ENCODE results near the gene IMMP1L. TPM values are rescaled to one million over a fixed set of nuclear protein-coding genes. Genes with fewer than 3 reads are reported as not detected.
A peak's percentile ranks its signal among the peaks of the same experiment; 100 is the strongest.
"Not testable (repeated sequence)": the region's sequence is repeated elsewhere in the genome, so short reads cannot be mapped to it uniquely, and the experiment has no call there.

Gene IMMP1L
- 42.7 and 49.3 TPM in 2 replicates for total RNA-seq (2014; rRNA removed; shearing (Covaris generic))

GRCh38 chr11:31509429-31510345 is at the start of gene IMMP1L, which contains the start of gene ELP4:
Gene IMMP1L (minus strand): TSS chr11:31509622. CDS start chr11:31463276, 46,346 bp downstream.
Gene ELP4 (plus strand): TSS chr11:31509767. CDS start chr11:31509785, 18 bp downstream.
- peak; percentile 97 for DNase-seq (ENCODE audit: low read depth)

GRCh38 chr11:31558001-31558400 is 48.6 kb upstream of the IMMP1L start:
- no peak for DNase-seq (ENCODE audit: low read depth)

DNA sequence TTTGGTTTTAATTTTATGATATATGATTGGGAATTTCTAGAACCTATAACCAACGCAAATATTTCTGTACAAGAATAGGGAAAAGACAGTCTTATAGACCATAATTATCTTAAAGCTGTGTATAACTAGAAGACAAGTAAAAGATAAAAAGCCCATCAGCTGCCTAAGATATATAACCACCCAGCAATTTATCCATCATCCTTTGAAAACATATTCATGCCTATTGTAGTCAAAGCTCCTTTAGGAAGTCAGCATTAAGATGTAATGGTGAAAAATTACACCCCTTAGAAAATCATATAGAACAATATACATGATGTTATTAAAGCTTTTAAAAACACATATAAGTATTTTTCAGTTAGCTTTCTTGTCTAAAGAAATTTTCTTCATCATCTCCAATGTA is 46.5 kb upstream of the IMMP1L start:
- DNase-seq (ENCODE audit: low read depth) = no peak

GRCh38 chr11:31542862-31543261 is 33.4 kb upstream of the IMMP1L start:
- DNase-seq (ENCODE audit: low read depth) = no peak

DNA sequence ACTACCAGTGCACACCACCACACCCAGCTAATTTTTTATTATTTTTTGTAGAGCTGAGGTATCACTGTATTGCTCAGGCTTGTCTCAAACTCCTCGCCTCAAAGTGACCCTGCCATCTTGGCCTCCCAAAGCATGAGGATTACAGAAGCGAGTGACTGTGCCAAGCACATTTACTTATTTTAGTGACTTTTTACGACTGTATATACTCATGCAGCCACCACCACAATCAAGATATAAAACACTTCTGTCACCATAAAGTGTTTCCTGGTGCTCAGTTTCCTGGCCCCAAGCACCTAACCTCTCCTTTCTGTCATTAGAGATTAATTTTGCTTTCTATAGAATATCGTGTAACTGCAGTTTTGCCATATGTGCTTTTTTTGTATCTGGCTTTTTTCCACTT is 26.1 kb upstream of the IMMP1L start:
- no peak for DNase-seq (ENCODE audit: low read depth)

- no peak for DNase-seq (ENCODE audit: low read depth)
These were observed 21.9 kb upstream of the IMMP1L start for GRCh38 chr11:31531293-31531692.

DNA sequence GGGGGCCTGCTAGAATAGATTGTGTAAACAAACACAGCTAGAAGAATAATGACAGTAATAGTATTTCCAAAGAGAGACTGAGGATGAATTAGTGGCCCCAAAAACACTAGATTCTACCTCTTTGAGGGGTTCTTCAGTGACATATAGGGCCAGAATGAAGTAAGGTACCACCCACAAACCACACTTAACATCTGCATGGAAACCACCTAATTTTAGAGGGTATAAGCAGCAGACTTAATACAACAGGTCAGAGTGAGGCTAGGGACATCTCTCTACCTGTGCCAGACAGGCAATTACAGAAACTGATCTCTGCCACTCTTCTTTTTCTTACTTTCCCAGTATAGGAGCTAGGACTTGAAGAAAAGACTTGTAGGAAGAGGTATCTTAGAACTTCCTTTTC is 20.3 kb upstream of the IMMP1L start:
- no peak for DNase-seq (ENCODE audit: low read depth)

DNA sequence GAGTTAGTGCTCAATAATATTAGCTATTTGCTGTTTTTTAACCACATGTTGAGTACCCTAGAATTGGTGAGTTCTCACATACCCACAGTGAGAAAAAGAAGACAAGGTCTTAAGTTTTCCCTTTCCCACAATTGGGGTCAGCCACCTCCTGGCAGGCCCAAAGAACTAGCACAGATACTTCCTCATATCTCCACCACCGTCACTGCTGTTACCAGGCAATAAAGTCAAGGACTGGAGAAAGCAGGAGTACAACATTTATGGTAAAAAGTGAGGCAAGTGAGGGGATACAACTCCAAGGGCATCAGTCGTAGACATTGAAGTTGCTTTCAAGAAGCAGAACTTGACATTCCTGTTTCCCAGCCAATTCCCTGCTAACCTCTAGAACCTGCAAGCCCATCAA is 19.8 kb upstream of the IMMP1L start:
- no peak for DNase-seq (ENCODE audit: low read depth)

- DNase-seq (ENCODE audit: low read depth) = no peak
These were observed 12.2 kb upstream of the IMMP1L start for GRCh38 chr11:31521497-31522150.

GRCh38 chr11:31512117-31512516 is 2.7 kb upstream of the IMMP1L start:
- DNase-seq (ENCODE audit: low read depth) = no peak

DNA sequence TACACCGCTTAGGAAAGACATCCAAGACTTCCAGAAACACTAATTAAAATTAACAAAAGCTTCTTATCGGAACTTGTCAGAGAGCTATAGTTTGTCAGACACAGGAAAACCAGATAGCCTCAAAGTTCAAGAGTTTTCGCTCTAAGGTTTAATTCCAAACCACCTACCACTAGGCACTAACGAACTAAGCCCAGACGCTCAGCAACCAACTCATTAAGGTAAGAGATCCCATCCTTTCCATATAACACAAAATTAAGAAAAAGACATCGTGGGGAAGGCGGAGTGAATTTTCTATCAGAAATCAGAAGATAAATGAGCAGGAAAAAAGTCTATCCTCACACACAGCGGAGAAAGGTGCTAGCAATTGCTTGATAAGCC is 382 bp downstream of the IMMP1L start:
- DNase-seq (ENCODE audit: low read depth) = peak; percentile 35

DNA sequence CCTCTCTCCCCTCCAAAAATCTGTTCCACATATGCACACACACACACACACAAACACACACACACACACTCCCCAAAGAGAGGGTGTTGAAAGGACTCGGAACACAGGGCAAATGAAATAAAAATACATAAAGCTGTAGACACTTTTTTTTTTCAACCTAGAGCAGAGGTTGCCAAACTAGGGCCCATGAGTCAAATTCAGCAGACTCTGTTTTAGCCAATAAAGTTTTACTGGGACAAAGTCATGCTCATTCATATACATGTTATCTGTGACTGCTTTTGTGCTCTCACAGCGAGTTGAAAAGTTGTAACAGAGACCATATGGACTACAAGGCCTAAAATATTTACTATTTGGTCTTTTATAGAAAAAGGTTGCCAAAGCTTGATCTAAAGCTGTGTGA is 8.9 kb downstream of the IMMP1L start:
- DNase-seq (ENCODE audit: low read depth) = no peak

DNA sequence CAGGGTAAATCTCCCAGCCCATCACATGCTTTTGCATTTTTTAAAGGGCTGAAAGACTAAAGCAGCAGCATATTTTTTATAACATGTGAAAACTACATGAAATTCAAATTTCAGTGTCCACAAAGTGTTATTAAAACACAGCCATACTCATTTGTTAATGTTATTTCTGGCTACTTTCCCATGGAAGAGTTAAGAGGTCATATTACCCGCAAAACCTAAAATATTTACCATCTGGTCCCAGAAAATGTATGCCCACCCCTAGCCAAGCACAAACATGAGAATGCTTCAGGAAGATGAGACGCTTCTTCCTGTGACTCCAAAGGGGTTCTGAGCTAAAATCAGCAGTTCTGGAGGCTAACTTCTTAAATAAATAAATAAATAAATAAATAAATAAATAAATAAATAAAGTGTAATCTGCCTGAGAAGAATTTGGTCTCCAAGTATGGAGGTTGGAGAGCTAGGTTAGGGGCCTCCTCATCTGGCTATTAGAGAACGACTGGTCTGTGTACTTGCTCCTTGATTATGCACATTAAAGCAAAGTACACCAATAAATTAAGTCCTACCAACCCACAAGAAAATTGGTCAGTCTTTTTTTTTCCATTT is 9.7 kb downstream of the IMMP1L start:
- DNase-seq (ENCODE audit: low read depth) = no peak

DNA sequence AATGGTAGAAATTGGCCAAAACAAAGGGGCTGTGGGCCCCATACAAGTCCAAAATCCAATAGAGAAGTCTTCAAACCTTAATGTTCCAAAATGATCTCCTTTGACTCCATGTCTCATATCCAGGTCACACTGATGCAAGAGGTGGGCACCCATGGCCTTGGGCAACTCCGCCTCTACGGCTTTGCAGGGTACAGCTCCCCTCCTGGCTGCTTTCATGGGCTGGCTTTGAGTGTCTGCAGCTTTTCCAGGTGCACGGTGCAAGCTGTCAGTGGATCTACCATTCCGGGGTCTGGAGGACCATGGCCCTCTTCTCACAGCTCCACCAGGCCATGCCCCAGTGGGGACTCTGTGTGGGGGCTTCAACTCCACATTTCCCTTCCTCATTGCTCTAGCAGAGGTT is 15.7 kb downstream of the IMMP1L start:
- DNase-seq (ENCODE audit: low read depth) = not testable (repeated sequence)

DNA sequence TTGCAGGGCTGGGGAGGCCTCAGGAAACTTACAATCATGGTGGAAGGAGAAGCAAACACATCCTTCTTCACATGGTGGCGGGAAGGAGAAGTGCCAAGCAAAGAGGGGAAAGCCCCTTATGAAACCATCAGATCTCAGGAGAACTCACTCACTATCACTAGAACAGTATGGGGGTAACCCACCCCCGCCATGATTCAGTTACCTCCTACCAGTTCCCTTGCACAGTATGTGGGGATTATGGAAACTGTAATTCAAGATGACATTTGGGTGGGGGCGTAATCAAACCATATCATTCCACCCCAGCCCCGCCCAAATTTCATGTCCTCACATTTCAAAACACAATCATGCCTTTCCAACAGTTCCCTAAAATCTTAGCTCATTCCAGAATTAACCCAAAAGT is 16.2 kb downstream of the IMMP1L start:
- no peak for DNase-seq (ENCODE audit: low read depth)

GRCh38 chr11:31492320-31492913 is 17.0 kb downstream of the IMMP1L start:
- peak; percentile 46 for DNase-seq (ENCODE audit: low read depth)

- peak; percentile 59 for DNase-seq (ENCODE audit: low read depth)
These were observed 21.6 kb downstream of the IMMP1L start for GRCh38 chr11:31487848-31488247.

DNA sequence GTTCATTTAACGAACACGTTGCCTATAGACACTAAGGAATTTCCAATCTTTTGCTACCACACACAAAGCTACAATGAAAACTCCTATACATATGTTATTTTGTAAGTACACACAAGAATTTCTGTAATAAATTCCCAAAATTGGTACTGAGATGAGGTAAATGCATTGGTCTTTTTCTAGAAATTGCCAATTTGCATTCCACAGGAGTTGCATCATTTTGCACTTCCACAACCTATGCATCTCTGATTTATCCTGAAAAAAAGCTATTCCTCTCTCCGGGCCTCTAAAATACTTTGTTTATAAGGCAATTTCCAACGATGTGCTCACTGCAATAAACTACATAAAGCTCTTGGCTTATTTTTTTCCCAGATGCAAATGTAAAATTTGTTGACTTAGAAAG is 24.9 kb downstream of the IMMP1L start:
- DNase-seq (ENCODE audit: low read depth) = no peak

DNA sequence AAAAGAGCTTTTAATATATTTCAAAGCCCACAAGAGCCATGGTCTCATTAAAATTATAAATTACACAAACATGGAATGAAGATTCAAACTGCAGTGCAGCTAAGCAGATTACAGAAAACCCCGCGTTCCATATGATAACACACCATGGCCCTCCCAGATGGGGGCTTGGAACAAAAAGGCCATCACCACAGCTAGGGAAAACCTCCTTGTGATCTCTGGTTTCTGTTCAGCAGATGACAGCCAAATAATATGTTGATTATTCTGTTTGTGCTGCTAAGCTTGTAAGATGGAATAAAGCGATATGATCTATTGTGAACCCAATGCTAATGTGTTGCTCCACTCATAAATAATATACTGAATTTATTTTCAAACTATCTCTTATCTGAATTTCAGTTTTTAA is 28.5 kb downstream of the IMMP1L start:
- DNase-seq (ENCODE audit: low read depth) = no peak

- no peak for DNase-seq (ENCODE audit: low read depth)
These were observed 30.4 kb downstream of the IMMP1L start for GRCh38 chr11:31479066-31479465.

DNA sequence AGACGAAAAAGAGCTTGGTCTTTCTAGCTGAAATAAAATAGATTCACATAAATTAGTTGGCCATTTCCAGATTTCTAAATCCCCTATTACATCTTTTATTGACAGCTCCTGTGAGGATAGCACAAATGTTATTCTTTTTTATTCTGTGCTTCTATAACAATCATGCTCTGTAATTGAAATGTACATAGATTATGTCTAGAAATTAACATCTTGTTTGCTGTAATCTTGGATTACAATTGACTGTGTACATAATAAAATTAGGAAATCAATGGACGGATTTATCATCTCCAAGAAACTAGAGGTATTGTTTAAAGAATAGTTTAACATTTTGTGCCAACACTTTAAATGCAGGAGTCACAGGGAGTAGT is 31.2 kb downstream of the IMMP1L start:
- DNase-seq (ENCODE audit: low read depth) = no peak

- no peak for DNase-seq (ENCODE audit: low read depth)
These were observed 31.7 kb downstream of the IMMP1L start for GRCh38 chr11:31477528-31478222.

Measured in M059J (cell line).